HG02938 (cell line): Measurements from ENCODE around the gene CEPT1.
"Not testable (repeated sequence)": the region's sequence is repeated elsewhere in the genome, so short reads cannot be mapped to it uniquely, and the experiment has no call there.

ENCODE experiments used
- ATAC-seq: cut with Tn5 transposase; IDR thresholded peaks from one replicate; pipeline ENCODE4 v1.9.1; 2021; ENCODE audit warnings: mild to moderate bottlenecking, moderate library complexity; ENCODE audit not compliant: unreplicated experiment

Gene CEPT1

GRCh38 chr1:111208921-111209320 is 68.9 kb downstream of the CEPT1 start:
- no peak for ATAC-seq

- no peak for ATAC-seq
Measured at GRCh38 chr1:111209622-111210021, 69.6 kb downstream of the CEPT1 start.

- ATAC-seq = no peak
Measured at GRCh38 chr1:111211921-111212320, 71.9 kb downstream of the CEPT1 start.

- ATAC-seq = no peak
Measured at GRCh38 chr1:111212634-111213335, 72.8 kb downstream of the CEPT1 start.

- no peak for ATAC-seq
Measured at GRCh38 chr1:111213412-111213811, 73.4 kb downstream of the CEPT1 start.

- no peak for ATAC-seq
Measured at GRCh38 chr1:111214074-111214801, 74.2 kb downstream of the CEPT1 start.

- no peak for ATAC-seq
Measured at GRCh38 chr1:111214884-111215283, 74.9 kb downstream of the CEPT1 start.

GRCh38 chr1:111215285-111215684 is 75.3 kb downstream of the CEPT1 start:
- not testable (repeated sequence) for ATAC-seq

- ATAC-seq = no peak
Measured at GRCh38 chr1:111216751-111217150, 76.7 kb downstream of the CEPT1 start.

- ATAC-seq = no peak
Measured at GRCh38 chr1:111217183-111217910, 77.3 kb downstream of the CEPT1 start.

GRCh38 chr1:111218701-111219556 is 78.9 kb downstream of the CEPT1 start:
- ATAC-seq = no peak

- peak; percentile 28 for ATAC-seq
Measured at GRCh38 chr1:111219557-111220286, 79.7 kb downstream of the CEPT1 start.

- no peak for ATAC-seq
Measured at GRCh38 chr1:111220302-111220890, 80.4 kb downstream of the CEPT1 start.

GRCh38 chr1:111221276-111221632 is 81.2 kb downstream of the CEPT1 start:
- ATAC-seq = no peak

- peak; percentile 55 for ATAC-seq
Measured at GRCh38 chr1:111221633-111222291, 81.7 kb downstream of the CEPT1 start.

GRCh38 chr1:111222308-111223125 is 82.5 kb downstream of the CEPT1 start:
- no peak for ATAC-seq

GRCh38 chr1:111223126-111223685 is 83.2 kb downstream of the CEPT1 start:
- ATAC-seq = no peak

GRCh38 chr1:111225091-111225490 is 85.1 kb downstream of the CEPT1 start:
- no peak for ATAC-seq
